KMS-11 (cell line): ENCODE data around the gene GAPDHS.

Experiments used
- H2AFZ ChIP-seq: fragments of 200-600 bp; sonication (generic); 2 replicates; pipeline ENCODE4 v1.6.1; 2016; ENCODE audit warnings: antibody characterized with exemption, mixed run types, low read depth
- H3K27ac ChIP-seq: fragments of 200-600 bp; sonication (generic); 2 replicates; pipeline ENCODE4 v1.6.1; 2016; ENCODE audit warnings: mild to moderate bottlenecking, mixed run types
- H3K27me3 ChIP-seq: fragments of 200-600 bp; sonication (generic); 2 replicates; pipeline ENCODE4 v1.6.1; 2017; ENCODE audit warnings: mild to moderate bottlenecking, low read depth, mixed run types, moderate library complexity; ENCODE audit not compliant: insufficient read depth
- H3K36me3 ChIP-seq: fragments of 200-600 bp; sonication (generic); 2 replicates; pipeline ENCODE4 v1.6.1; 2017; ENCODE audit warnings: mild to moderate bottlenecking, mixed run types; ENCODE audit not compliant: insufficient read depth
- H3K4me1 ChIP-seq: fragments of 200-600 bp; sonication (generic); 2 replicates; pipeline ENCODE4 v1.6.1; 2016; ENCODE audit warnings: mild to moderate bottlenecking, low read depth, mixed run types; ENCODE audit not compliant: poor library complexity, severe bottlenecking
- H3K4me2 ChIP-seq: fragments of 200-600 bp; sonication (generic); 2 replicates; pipeline ENCODE4 v1.7.0; 2016; ENCODE audit warnings: mild to moderate bottlenecking, mixed run types
- H3K4me3 ChIP-seq: fragments of 200-600 bp; sonication (generic); IDR thresholded peaks from 2 replicates; pipeline ENCODE4 v1.6.1; 2017; ENCODE audit warnings: low read depth, low read length, mixed read lengths; ENCODE audit not compliant: insufficient read depth
- H3K79me2 ChIP-seq: fragments of 200-600 bp; sonication (generic); 2 replicates; pipeline ENCODE4 v1.6.1; 2016; ENCODE audit warnings: low read depth, mixed run types; ENCODE audit not compliant: insufficient read depth
- H3K9ac ChIP-seq: fragments of 200-600 bp; sonication (generic); 2 replicates; pipeline ENCODE4 v1.6.1; 2016; ENCODE audit warnings: mild to moderate bottlenecking, mixed run types
- H4K20me1 ChIP-seq: fragments of 200-600 bp; sonication (generic); 2 replicates; pipeline ENCODE4 v1.6.1; 2016; ENCODE audit warnings: mild to moderate bottlenecking, mixed run types; ENCODE audit not compliant: insufficient read depth
- CTCF ChIP-seq: fragments of 200-600 bp; sonication (generic); conservative IDR thresholded peaks from 2 replicates; pipeline ENCODE4 v1.6.1; 2017; ENCODE audit warnings: low read depth, mild to moderate bottlenecking, antibody characterized with exemption, low read length, moderate library complexity, mixed read lengths

The GAPDHS gene

GRCh38 chr19:35514282-35514809, 18.9 kb upstream of the GAPDHS start:
- no peak overlapping the region for H2AFZ ChIP-seq
- no peak overlapping the region for H3K9ac ChIP-seq

GRCh38 chr19:35516310-35516709, 16.9 kb upstream of the GAPDHS start:
- Histone ChIP-seq H3K27me3 (peaks cover 52% of the 10 kb centered on the region), H2AFZ (no peak overlapping the region), H3K4me3 (no peak overlapping the region), H3K79me2 (no peaks in the 10 kb centered on the region), H3K36me3 (no peaks in the 10 kb centered on the region), H3K27ac (no peak overlapping the region), H3K4me1 (no peaks in the 10 kb centered on the region), H4K20me1 (no peaks in the 10 kb centered on the region), H3K4me2 (no peak overlapping the region), H3K9ac (no peak overlapping the region)
- TF ChIP-seq CTCF, result no peak

More at GRCh38 chr19:35514282-35514809, 18.9 kb upstream of the GAPDHS start:
- H4K20me1 ChIP-seq, result no peaks in the 10 kb centered on the region
- TF ChIP-seq CTCF, result no peak
- H3K4me3 ChIP-seq, result no peak overlapping the region
- H3K27ac ChIP-seq, result no peak overlapping the region
- no peaks in the 10 kb centered on the region for H3K36me3 ChIP-seq
- H3K4me2 ChIP-seq, result no peak overlapping the region
- H3K27me3 ChIP-seq, result peaks cover 52% of the 10 kb centered on the region
- no peaks in the 10 kb centered on the region for H3K79me2 ChIP-seq
- no peaks in the 10 kb centered on the region for H3K4me1 ChIP-seq

- peaks cover 52% of the 10 kb centered on the region for H3K27me3 ChIP-seq
- H3K4me3 ChIP-seq, result no peak overlapping the region
- no peaks in the 10 kb centered on the region for H4K20me1 ChIP-seq
- H3K79me2 ChIP-seq, result no peaks in the 10 kb centered on the region
- no peak overlapping the region for H3K27ac ChIP-seq
- H3K36me3 ChIP-seq, result no peaks in the 10 kb centered on the region
- H3K4me1 ChIP-seq, result no peaks in the 10 kb centered on the region
- no peak for TF ChIP-seq CTCF
- no peak overlapping the region for H3K9ac ChIP-seq
- H2AFZ ChIP-seq, result no peak overlapping the region
- H3K4me2 ChIP-seq, result no peak overlapping the region
Measured at GRCh38 chr19:35517342-35517741, 15.9 kb upstream of the GAPDHS start.

GRCh38 chr19:35518313-35518712, 14.9 kb upstream of the GAPDHS start:
- Histone ChIP-seq H3K9ac (no peak overlapping the region), H3K36me3 (no peaks in the 10 kb centered on the region), H3K27me3 (peaks cover 58% of the 10 kb centered on the region), H4K20me1 (no peaks in the 10 kb centered on the region), H3K4me3 (no peak overlapping the region), H3K79me2 (no peaks in the 10 kb centered on the region), H3K4me1 (no peaks in the 10 kb centered on the region), H3K27ac (no peak overlapping the region), H2AFZ (no peak overlapping the region), H3K4me2 (no peak overlapping the region)
- no peak for TF ChIP-seq CTCF
